Fibroblast of lung (primary cell): Measurements from ENCODE around the gene RAB3GAP1. TPM values are rescaled to one million over a fixed set of nuclear protein-coding genes. Genes with fewer than 3 reads are reported as not detected.

Source experiments
- DNase-seq, 2 donors: peaks; one replicate each; pipeline versions ENCODE4 v3.0.0 to v3.0.0-alpha.2; 2010; ENCODE audit warnings: low read depth in 2 of 2
- H2AFZ ChIP-seq: 2 replicates; pipeline ENCODE4 v1.5.1; 2012; ENCODE audit warnings: low read length, control low read depth, inconsistent platforms
- H3K27ac ChIP-seq: 2 replicates; pipeline ENCODE4 v1.5.1; 2011; ENCODE audit warnings: low read length, control low read depth; ENCODE audit not compliant: insufficient read depth
- H3K27me3 ChIP-seq: 2 replicates; pipeline ENCODE4 v1.5.1; 2011; ENCODE audit warnings: mild to moderate bottlenecking, low read length; ENCODE audit not compliant: control insufficient read depth, insufficient read depth
- H3K36me3 ChIP-seq: 2 replicates; pipeline ENCODE4 v1.5.1; 2011; ENCODE audit warnings: low read length; ENCODE audit not compliant: control insufficient read depth, insufficient read depth
- H3K4me1 ChIP-seq: 2 replicates; pipeline ENCODE4 v1.5.1; 2011; ENCODE audit warnings: low read length; ENCODE audit not compliant: control insufficient read depth, insufficient read depth; ENCODE audit errors: extremely low read depth
- H3K4me2 ChIP-seq: 2 replicates; pipeline ENCODE4 v1.5.1; 2011; ENCODE audit warnings: low read length, control low read depth; ENCODE audit not compliant: insufficient read depth; ENCODE audit errors: extremely low read depth
- H3K4me3 ChIP-seq, 4 experiments: fragments of 200-600 bp in 1 of 4; sonication (generic) in 1 of 4; replicated peaks in 1 of 4; 2 replicates each; pipeline ENCODE4 v1.5.1; 2011 to 2016; ENCODE audit warnings: low read length in 4 of 4, low read depth in 3 of 4, mild to moderate bottlenecking in 3 of 4, control low read depth in 2 of 4, inconsistent platforms in 1 of 4, mixed read lengths in 1 of 4; ENCODE audit not compliant: insufficient read depth in 1 of 4; ENCODE audit errors: control extremely low read depth in 1 of 4
- H3K79me2 ChIP-seq: 2 replicates; pipeline ENCODE4 v1.5.1; 2012; ENCODE audit warnings: mild to moderate bottlenecking, low read length, inconsistent platforms; ENCODE audit not compliant: control insufficient read depth, insufficient read depth
- H3K9ac ChIP-seq: 2 replicates; pipeline ENCODE4 v1.5.1; 2011; ENCODE audit warnings: mild to moderate bottlenecking, low read length, control low read depth; ENCODE audit not compliant: insufficient read depth
- H3K9me3 ChIP-seq: 2 replicates; pipeline ENCODE4 v1.5.1; 2012; ENCODE audit warnings: low read depth, low read length; ENCODE audit not compliant: control insufficient read depth, insufficient read depth
- H4K20me1 ChIP-seq: 2 replicates; pipeline ENCODE4 v1.5.1; 2011; ENCODE audit warnings: low read length; ENCODE audit not compliant: control insufficient read depth, insufficient read depth; ENCODE audit errors: extremely low read depth
- CTCF ChIP-seq, 2 donors: IDR thresholded peaks in 1 of 2; conservative IDR thresholded peaks in 1 of 2; 1 replicate in 1 of 2; 2 replicates in 1 of 2; pipeline ENCODE4 v1.5.1; 2011 to 2012; ENCODE audit warnings: low read length in 2 of 2, control low read depth in 1 of 2, inconsistent platforms in 1 of 2, low read depth in 1 of 2, mild to moderate bottlenecking in 1 of 2
- EZH2 ChIP-seq: IDR thresholded peaks from 2 replicates; pipeline ENCODE4 v1.5.1; 2012; ENCODE audit warnings: low read length, control low read depth, mild to moderate bottlenecking; ENCODE audit errors: missing control alignments
- polyA plus RNA-seq, 2 donors: library from polyadenylated mRNA; depleted of rRNA in 1 of 2; stranded (reverse) in 1 of 2; unstranded in 1 of 2; fragments of >200 nt; gene quantifications; 2 replicates each; pipeline ENCODE4 v1.2.1, GENCODE V29; 2011 to 2012; ENCODE audit warnings: missing spikeins in 1 of 2
- total RNA-seq: library from RNA; depleted of rRNA; stranded (reverse); fragments of >200 nt; gene quantifications from 2 replicates; pipeline ENCODE4 v1.2.1, GENCODE V29; 2014

The RAB3GAP1 gene
- total and polyA plus RNA-seq, 2 donors (not counting 1 experiment from before 2014, with no cell fraction given): 42.4 to 82.6 TPM

- Histone ChIP-seq H3K9ac (no peak overlapping the region), H3K4me2 (no peak overlapping the region), H3K36me3 (no peaks in the 10 kb centered on the region), H3K9me3 (no peaks in the 10 kb centered on the region), H2AFZ (no peak overlapping the region), H3K4me3 (no peak overlapping the region), H3K4me1 (no peaks in the 10 kb centered on the region), H4K20me1 (no peaks in the 10 kb centered on the region), H3K79me2 (peaks cover 4% of the 10 kb centered on the region), H3K27me3 (no peaks in the 10 kb centered on the region), H3K27ac (no peak overlapping the region)
- no peak for TF ChIP-seq CTCF (conservative IDR thresholded peaks at IDR 0.05 in 1 of 2, IDR thresholded peaks at IDR 0.05 in 1 of 2; ENCODE audit: low read depth in 1 of 2, low read length in 2 of 2)
- no peak for TF ChIP-seq EZH2
- DNase-seq: no peak
Measured at GRCh38 chr2:135091681-135092080, 39.6 kb downstream of the RAB3GAP1 start.

GRCh38 chr2:135093193-135093592, 41.1 kb downstream of the RAB3GAP1 start:
- Histone ChIP-seq H3K27ac (no peak overlapping the region), H3K4me2 (no peak overlapping the region), H3K27me3 (no peaks in the 10 kb centered on the region), H3K9me3 (no peaks in the 10 kb centered on the region), H3K79me2 (peaks cover 2% of the 10 kb centered on the region), H4K20me1 (no peaks in the 10 kb centered on the region), H3K4me3 (no peak overlapping the region), H3K9ac (no peak overlapping the region), H3K36me3 (no peaks in the 10 kb centered on the region), H2AFZ (no peak overlapping the region), H3K4me1 (no peaks in the 10 kb centered on the region)
- no peak for TF ChIP-seq CTCF (conservative IDR thresholded peaks at IDR 0.05 in 1 of 2, IDR thresholded peaks at IDR 0.05 in 1 of 2; ENCODE audit: low read depth in 1 of 2, low read length in 2 of 2)
- no peak for TF ChIP-seq EZH2
- DNase-seq: no peak

GRCh38 chr2:135093670-135094330, 41.7 kb downstream of the RAB3GAP1 start:
- TF ChIP-seq CTCF (conservative IDR thresholded peaks at IDR 0.05 in 1 of 2, IDR thresholded peaks at IDR 0.05 in 1 of 2; ENCODE audit: low read depth in 1 of 2, low read length in 2 of 2): no peak
- TF ChIP-seq EZH2: no peak

More at GRCh38 chr2:135093670-135094330, 41.7 kb downstream of the RAB3GAP1 start:
- Histone ChIP-seq H3K79me2 (peaks cover 2% of the 10 kb centered on the region), H3K36me3 (no peaks in the 10 kb centered on the region), H3K4me2 (no peak overlapping the region), H3K27me3 (no peaks in the 10 kb centered on the region), H3K9ac (no peak overlapping the region), H4K20me1 (no peaks in the 10 kb centered on the region), H2AFZ (no peak overlapping the region), H3K9me3 (no peaks in the 10 kb centered on the region), H3K27ac (no peak overlapping the region), H3K4me1 (no peaks in the 10 kb centered on the region), H3K4me3 (no peak overlapping the region)
- no peak for DNase-seq
